ENCODE measurements around the gene ESF1. TPM values are rescaled to one million over a fixed set of nuclear protein-coding genes. Genes with fewer than 3 reads are reported as not detected.

Gene ESF1
- total and polyA plus RNA-seq, 9 of the 15 experiments (the other 6 are each of a cell fraction or from before 2014, with no cell fraction given) = 7.0 to 30.4 (median 18.6) TPM

DNA sequence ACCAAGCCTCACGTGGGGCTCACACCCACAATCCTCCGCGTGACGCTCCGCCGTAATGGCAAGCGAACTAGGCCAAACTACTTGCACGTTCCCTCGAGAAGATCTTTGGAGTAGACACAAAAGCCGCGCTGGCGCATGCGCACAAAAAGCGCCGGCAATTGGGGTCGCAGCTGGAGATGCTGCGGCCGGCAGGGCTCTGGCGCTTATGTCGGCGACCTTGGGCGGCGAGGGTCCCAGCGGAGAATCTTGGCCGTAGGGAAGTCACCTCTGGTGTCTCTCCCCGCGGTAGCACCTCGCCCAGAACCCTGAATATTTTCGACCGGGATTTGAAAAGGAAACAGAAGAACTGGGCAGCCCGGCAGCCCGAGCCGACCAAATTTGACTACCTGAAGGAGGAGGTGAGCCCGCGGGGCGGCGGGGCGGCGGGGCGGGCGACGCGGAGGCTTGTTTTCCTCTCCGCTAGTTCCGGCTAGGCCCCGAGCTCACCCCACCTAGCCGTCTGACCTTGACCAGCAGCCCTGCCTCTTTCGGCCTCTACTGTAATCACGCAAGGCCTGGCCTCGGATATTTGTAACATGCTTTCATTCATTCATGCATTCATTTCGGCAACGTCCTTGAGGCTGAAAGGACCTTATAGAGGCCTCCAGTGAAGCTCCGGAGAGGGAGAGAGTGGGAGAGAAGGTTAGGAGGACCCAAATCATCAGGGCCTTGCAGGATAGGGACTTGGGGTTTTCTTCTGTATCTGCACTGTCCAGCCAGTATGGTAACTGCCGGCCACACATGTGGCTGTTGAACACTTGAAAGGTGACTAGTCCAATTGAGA, at the start of gene ESF1, which contains the start of gene NDUFAF5 (continued):
- TF ChIP-seq ETV6 (IDR thresholded peaks at IDR 0.05; ENCODE audit: borderline replicate concordance in 1 of 2, low read depth in 2 of 2, low read length in 1 of 2) = no peak
- no peak for TF ChIP-seq ETV6 (CRISPR knock-in tag; IDR thresholded peaks at IDR 0.05; ENCODE audit: borderline replicate concordance)
- no peak for TF ChIP-seq FOXA3 (CRISPR knock-in tag; conservative IDR thresholded peaks at IDR 0.05 in 1 of 2, IDR thresholded peaks at IDR 0.05 in 1 of 2)
- no peak for TF ChIP-seq KLF1 (tag; IDR thresholded peaks at IDR 0.05)
- peak; percentile 67; the same call in 1 of the 2 replicates for TF ChIP-seq SUPT5H (IDR thresholded peaks at IDR 0.05)
- no peak for TF ChIP-seq RBM39 (optimal IDR thresholded peaks at IDR 0.05; ENCODE audit: low read depth, low read length)
- peak in 1 of 2 experiments; percentile 61; a peak in 1 of 4 replicates for TF ChIP-seq UBTF (IDR thresholded peaks at IDR 0.05; ENCODE audit: borderline replicate concordance in 1 of 2, low read depth in 2 of 2, low read length in 2 of 2)
- peak; percentile 82 for TF ChIP-seq L3MBTL2 (IDR thresholded peaks at IDR 0.05)
- TF ChIP-seq, protein P1, sequence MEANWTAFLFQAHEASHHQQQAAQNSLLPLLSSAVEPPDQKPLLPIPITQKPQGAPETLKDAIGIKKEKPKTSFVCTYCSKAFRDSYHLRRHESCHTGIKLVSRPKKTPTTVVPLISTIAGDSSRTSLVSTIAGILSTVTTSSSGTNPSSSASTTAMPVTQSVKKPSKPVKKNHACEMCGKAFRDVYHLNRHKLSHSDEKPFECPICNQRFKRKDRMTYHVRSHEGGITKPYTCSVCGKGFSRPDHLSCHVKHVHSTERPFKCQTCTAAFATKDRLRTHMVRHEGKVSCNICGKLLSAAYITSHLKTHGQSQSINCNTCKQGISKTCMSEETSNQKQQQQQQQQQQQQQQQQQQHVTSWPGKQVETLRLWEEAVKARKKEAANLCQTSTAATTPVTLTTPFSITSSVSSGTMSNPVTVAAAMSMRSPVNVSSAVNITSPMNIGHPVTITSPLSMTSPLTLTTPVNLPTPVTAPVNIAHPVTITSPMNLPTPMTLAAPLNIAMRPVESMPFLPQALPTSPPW (CRISPR knock-in tag; IDR thresholded peaks at IDR 0.05) = no peak; the same call in 1 of the 2 replicates
- TF ChIP-seq SRSF7 (optimal IDR thresholded peaks at IDR 0.05; ENCODE audit: low read depth, low read length) = no peak
- no peak for TF ChIP-seq ZNF146 (CRISPR knock-in tag; IDR thresholded peaks at IDR 0.05; ENCODE audit: unreplicated experiment)
- TF ChIP-seq ZNF41 (CRISPR knock-in tag; conservative IDR thresholded peaks at IDR 0.05) = no peak
- TF ChIP-seq, protein P2, sequence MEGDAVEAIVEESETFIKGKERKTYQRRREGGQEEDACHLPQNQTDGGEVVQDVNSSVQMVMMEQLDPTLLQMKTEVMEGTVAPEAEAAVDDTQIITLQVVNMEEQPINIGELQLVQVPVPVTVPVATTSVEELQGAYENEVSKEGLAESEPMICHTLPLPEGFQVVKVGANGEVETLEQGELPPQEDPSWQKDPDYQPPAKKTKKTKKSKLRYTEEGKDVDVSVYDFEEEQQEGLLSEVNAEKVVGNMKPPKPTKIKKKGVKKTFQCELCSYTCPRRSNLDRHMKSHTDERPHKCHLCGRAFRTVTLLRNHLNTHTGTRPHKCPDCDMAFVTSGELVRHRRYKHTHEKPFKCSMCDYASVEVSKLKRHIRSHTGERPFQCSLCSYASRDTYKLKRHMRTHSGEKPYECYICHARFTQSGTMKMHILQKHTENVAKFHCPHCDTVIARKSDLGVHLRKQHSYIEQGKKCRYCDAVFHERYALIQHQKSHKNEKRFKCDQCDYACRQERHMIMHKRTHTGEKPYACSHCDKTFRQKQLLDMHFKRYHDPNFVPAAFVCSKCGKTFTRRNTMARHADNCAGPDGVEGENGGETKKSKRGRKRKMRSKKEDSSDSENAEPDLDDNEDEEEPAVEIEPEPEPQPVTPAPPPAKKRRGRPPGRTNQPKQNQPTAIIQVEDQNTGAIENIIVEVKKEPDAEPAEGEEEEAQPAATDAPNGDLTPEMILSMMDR (IDR thresholded peaks at IDR 0.05 in 2 of 3, conservative IDR thresholded peaks at IDR 0.05 in 1 of 3; ENCODE audit: insufficient read depth in 2 of 3, low read depth in 1 of 3, low read length in 3 of 3) = no peak
- TF ChIP-seq XRCC5 (IDR thresholded peaks at IDR 0.05; ENCODE audit: low read depth, low read length) = peak; percentile 44; the same call in 1 of the 2 replicates
- TF ChIP-seq MCM2 (IDR thresholded peaks at IDR 0.05; ENCODE audit: low read depth) = no peak
- no peak for TF ChIP-seq SOX6 (IDR thresholded peaks at IDR 0.05)
- TF ChIP-seq CBX2 (IDR thresholded peaks at IDR 0.05; ENCODE audit: insufficient read depth, low read length, poor library complexity, severe bottlenecking) = no peak
- TF ChIP-seq POLR2A (conservative IDR thresholded peaks at IDR 0.05) = peak; percentile 79
- TF ChIP-seq MAFG (tag; conservative IDR thresholded peaks at IDR 0.05) = no peak
- no peak for TF ChIP-seq HLTF (IDR thresholded peaks at IDR 0.05)
- no peak for TF ChIP-seq HDAC8 (tag; IDR thresholded peaks at IDR 0.05)
- peak; percentile 23; the same call in 1 of the 2 replicates for TF ChIP-seq RNF2 (IDR thresholded peaks at IDR 0.05)
- no peak for TF ChIP-seq PHF21A (IDR thresholded peaks at IDR 0.05; ENCODE audit: borderline replicate concordance, low read depth)
- no peak for TF ChIP-seq ZNF583 (CRISPR knock-in tag; IDR thresholded peaks at IDR 0.05)
- no peak for TF ChIP-seq HNRNPK (IDR thresholded peaks at IDR 0.05; ENCODE audit: low read depth, low read length, poor library complexity, severe bottlenecking)

Measured in K562 (cell line).